ENCODE measurements around the gene CIDEB.

- TF ChIP-seq CTCF (IDR thresholded peaks at IDR 0.05 in 2 of 3, conservative IDR thresholded peaks at IDR 0.05 in 1 of 3; ENCODE audit: borderline replicate concordance in 1 of 3, insufficient read depth in 1 of 3, low read depth in 2 of 3, low read length in 2 of 3) (no peak), JUND (IDR thresholded peaks at IDR 0.05) (no peak)
Observed at GRCh38 chr14:24289649-24290280, 18.0 kb downstream of the CIDEB start.

Data from HCT116 (cell line).